Endometrial microvascular endothelial cells (primary cell): Measurements from ENCODE around the gene SLC25A48. TPM values are rescaled to one million over a fixed set of nuclear protein-coding genes. Genes with fewer than 3 reads are reported as not detected.

ENCODE experiments used
- in situ Hi-C: cut with HindIII; loops from 2 replicates; pipeline ENCODE4 v1.10.0; 2017; ENCODE audit warnings: low sequenced_read_pairs, low pct_unique_long_range_greater_than_20kb; ENCODE audit errors: inconsistent ontology term
- total RNA-seq: library from RNA; depleted of rRNA; stranded (reverse); fragments of >200 nt; gene quantifications from one replicate; pipeline ENCODE4 v1.2.3, GENCODE V29; 2015; ENCODE audit errors: inconsistent ontology term

Gene SLC25A48
- total RNA-seq, 1 donor from 2014 or later = not detected

DNA sequence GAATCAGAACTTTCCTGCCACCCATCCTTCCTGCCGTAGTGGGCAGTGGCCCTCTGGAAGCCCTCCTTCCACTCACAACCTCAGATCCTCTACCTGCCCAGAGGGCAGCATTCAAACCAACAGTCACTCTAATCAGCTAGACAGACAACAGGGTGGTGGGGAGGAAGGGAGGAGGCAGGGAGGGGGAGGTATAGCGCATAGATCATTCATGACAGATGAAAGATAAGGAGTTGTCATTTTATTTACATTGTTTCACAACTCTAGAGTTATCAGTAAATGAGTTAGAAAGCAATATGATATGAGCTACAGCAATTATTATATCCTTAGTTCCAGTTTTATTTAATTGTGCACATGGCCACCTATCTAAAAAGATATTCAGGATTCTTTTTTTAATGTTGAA is 60.3 kb downstream of the SLC25A48 start:
- in situ Hi-C loops = no loop called here

DNA sequence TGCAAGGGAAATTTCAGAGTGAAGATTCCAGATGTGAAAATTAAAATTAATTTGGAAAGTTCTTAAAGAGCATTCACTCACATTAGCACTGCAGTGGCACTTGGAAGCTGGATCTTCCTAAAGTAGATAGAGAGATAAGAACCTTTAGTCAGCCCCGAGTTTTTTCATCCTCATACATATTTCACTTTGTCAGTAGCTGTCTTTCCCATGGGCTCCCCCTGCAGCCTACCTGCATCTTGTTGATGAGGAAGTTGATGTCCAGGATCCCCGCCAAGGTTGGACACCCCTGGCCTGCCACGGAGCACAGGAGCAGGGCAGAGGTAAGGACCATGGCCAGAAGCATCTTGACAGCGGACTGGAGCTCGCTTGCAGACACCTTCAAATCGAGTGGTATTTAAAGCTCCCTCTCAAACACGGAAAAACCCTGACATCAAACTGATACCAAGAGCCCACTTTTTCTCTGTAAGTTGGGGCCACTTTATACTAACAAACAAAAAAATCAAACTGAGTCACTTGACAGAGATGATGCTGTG is 61.1 kb downstream of the SLC25A48 start, which contains the start of gene IL9:
Gene IL9 (minus strand): TSS at position 368 of the 533 bp plus-strand sequence. CDS start 25 bp downstream, at position 343.
- in situ Hi-C loops = no loop called here

DNA sequence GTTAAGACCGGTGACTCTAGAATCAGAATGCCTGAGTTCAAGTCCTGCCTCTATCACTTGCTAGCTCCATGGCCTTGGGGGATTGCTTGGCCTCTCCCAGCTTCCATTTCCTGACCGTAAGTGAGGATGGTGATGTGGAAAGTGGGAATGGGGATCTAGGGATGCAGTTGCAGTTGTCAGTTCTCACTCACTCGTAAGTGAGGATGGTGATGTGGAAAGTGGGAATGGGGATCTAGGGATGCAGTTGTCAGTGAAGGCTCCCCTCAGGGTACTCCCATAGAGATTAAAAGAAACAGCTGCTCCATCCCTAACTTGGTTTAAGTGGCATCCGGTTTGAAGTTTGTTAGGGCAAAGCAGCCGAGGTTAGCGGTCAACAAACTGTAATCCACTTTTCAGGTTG is 64.2 kb downstream of the SLC25A48 start:
- in situ Hi-C loops = no loop called here

DNA sequence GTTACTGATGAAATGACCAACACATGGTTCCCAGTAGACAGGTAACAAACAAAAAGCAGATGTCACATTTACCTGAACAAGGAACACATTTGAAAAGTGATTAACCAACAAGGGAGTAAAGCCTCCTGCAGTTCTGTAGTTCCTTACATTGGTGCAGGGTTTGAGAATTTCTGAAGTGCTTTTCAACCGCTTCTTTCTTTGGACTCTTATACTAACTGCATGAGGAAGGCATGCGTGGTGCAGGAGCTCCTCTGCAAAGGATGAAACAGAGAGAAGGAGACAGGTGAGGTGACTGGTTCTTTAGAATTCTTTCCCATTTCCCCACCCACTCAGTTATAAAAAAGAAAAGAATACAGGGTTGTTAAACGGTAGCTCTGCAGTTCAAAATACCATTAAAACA is 65.8 kb downstream of the SLC25A48 start:
- in situ Hi-C loops = no loop called here

- in situ Hi-C loops = no loop called here
Measured at GRCh38 chr5:135901633-135902032, 67.2 kb downstream of the SLC25A48 start.

DNA sequence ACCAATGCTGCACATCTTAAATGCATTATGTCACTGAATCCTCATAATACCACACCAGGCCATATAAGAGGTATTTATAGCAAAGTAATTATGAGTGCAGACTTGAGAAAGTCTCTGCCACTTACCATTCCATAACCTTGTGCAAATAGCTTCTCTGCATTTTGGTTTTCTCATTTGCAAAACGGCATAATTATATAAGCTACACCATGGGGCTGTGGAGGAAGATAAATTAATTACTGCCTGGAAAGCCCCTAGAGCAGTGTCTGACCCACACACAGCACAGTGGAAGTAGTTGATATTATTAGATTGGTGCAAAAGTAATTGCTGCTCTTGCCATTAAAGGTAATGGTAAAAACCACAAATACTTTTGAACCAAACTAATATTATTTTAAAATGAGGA is 70.7 kb downstream of the SLC25A48 start:
- in situ Hi-C loops = no loop called here

DNA sequence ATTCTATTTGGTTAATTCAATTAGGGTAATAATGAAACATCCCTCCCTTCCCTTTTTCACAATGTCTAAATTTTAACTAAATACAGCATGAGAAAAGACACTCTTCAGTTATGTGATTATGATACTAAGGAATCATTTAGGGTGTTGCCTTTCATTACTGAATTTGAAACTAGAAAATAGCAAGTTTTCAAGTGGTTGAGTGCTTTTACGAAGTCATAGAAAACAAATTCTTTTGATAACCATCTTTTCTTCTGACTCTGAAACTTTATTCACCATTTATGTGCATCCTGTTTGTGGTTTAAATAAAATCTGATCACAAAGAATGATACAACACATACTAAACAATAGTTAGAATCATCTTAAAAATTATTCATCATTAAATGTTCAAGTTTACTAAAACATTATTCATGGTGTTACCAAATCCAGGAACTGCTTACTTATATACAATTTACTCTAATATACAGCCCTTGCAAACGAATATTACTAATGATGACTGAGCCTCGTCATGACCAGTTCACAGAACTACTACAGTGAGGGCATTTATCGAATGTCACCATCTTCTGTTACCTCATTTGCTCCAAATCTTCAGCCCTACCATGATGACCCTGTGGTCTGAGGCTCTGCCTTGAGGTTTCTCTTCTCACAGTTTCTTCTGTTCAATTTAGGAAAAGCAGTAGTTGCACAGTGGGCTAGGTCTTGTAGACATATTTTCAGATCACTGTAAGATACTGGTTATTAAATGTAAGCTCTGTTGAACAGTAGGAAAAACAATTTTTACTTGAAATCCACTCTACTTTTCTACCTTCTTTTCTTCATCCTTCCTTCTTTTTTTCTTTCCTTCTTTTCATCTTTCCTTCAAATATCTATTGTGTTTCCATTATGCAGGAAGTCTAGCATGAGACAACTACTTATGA is 79.5 kb downstream of the SLC25A48 start:
- in situ Hi-C loops = no loop called here

DNA sequence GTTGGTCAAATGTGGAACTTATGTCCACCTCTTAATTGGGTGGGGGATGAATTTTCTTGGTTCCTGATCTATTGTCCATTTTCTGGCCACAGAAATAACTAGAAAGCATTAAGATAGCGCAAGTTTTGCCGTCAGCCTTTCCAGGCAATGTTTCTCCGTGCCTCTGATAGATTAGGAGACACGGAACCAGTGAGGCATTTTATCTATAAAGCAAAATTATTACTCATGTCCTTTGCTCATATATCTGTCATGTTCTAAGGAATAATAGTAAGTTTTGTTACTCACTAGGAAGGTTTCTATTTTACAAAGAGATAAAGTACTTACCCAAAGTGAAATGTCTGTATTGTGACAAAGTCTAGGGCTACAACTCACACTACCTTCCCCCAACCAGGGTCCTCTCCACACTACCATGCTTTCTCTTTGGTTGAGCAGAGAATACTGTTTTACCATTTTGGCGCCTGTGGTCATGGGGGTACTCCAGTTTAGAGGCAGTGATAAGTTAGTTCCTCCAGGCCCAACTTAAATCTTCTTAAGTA is 81.1 kb downstream of the SLC25A48 start:
- in situ Hi-C loops = no loop called here

- in situ Hi-C loops = no loop called here
Measured at GRCh38 chr5:135916638-135917263, 82.3 kb downstream of the SLC25A48 start.

GRCh38 chr5:135920199-135920598 is 85.7 kb downstream of the SLC25A48 start:
- in situ Hi-C loops = no loop called here

DNA sequence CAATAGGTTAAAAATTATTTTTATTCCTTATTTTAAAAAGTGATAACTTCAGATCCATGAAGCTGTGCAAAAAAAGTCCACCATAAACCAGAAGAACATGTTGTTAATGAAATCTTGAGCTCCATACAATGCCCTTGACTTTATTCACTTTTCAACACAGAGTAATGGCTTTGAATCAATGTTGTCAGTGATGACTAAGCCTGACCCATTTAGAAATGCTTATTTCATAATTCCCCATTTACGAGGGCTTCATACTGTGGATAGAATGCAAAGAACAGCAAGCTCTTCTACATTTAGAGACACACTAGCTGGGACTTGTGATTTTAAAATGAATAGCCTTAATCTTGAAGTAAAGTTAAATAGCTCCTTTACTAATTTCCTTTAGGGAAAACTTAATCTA is 86.9 kb downstream of the SLC25A48 start:
- in situ Hi-C loops = no loop called here

DNA sequence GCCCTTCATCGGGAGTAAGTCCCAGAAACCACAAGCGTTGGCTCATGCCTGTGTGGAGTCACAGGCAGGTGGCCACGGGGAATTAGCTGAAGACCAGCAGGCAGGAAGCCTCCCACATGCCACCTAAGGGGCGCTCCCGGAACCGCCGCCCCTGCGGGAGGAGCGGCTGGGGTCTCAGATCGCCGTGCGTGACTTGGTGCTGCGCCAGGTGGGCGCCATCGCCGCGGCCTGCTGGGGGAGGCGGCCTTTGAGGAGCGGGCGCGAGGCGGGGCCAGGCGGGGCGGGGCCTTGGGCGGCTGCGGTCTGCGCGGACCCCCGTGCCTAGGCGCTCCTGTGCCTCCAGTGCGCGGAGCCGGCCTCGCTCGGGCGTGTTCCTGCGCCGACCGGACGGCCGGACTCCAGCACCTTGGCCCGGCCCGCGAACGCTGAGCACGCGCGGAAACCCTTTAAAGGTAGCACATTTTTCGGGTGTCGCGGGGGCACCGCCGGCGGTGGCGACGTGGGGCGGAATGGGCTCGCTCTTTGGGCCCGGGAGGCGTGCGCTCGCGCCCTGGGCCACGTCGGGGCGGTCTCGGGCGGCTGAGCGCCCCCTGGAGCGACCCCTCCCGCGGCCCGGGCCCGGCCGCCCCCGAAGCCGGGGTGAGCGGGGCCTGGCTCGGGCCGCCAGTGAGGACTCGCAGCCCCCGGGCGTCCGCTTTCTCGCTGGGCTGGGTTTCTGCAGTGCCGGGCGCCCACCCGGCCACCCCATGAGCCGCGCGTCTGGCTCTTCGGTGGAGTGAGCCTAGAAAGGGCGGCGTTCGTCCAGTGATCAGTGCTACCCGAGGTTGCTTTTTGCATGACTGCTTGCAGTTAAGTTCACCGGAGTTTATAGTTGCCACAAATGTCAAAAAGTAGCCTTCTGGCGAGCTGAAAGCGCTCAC is 95.8 kb downstream of the SLC25A48 start:
- in situ Hi-C loops = no loop called here

DNA sequence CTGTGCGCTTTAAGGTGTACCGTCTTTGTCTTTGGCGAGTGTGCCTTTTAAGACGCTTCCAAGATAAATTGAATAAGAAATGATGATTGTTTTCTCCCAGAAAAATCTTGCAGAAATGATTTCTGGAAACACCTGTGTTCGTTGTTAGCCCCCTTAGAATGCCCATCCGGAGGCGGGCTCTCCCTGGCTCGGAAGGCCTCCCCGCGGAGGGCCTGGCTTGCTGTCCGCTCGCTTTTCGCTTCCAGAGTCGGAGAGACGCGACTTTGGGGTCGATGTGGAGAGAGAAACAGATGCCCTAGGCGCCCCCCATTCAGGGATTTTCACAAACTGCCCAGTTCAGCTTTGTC is 96.5 kb downstream of the SLC25A48 start:
- in situ Hi-C loops = no loop called here

DNA sequence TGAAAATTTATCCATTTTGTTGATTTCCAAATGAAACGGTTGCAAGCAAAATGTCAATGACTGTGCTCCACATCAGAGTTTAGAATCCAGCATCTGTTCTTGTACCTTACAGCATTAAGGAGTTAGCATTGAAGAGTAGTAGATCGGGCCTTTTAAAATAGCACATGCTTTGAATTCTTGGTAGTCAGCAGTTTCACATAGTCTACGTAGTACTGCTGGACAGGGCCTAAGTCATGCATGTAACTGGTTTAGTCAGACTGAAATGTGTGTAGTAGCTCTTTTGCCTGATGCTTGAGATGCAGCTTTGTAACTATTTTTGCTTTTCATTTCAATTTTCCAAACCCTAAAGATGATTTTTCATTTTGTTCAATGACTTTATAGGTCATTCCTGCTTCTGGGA is 100.5 kb downstream of the SLC25A48 start:
- in situ Hi-C loops = no loop called here

GRCh38 chr5:135937245-135937911 is 102.9 kb downstream of the SLC25A48 start:
- in situ Hi-C loops = no loop called here
